NCI-H82 (cell line): ENCODE measurements around the gene TUBB2B.
"Not testable (repeated sequence)": the region's sequence is repeated elsewhere in the genome, so short reads cannot be mapped to it uniquely, and the experiment has no call there.

Experiments used
- DNase-seq: peaks from one replicate; lab custom pipeline; 2025; lab: John Stamatoyannopoulos, UW

The TUBB2B gene

DNA sequence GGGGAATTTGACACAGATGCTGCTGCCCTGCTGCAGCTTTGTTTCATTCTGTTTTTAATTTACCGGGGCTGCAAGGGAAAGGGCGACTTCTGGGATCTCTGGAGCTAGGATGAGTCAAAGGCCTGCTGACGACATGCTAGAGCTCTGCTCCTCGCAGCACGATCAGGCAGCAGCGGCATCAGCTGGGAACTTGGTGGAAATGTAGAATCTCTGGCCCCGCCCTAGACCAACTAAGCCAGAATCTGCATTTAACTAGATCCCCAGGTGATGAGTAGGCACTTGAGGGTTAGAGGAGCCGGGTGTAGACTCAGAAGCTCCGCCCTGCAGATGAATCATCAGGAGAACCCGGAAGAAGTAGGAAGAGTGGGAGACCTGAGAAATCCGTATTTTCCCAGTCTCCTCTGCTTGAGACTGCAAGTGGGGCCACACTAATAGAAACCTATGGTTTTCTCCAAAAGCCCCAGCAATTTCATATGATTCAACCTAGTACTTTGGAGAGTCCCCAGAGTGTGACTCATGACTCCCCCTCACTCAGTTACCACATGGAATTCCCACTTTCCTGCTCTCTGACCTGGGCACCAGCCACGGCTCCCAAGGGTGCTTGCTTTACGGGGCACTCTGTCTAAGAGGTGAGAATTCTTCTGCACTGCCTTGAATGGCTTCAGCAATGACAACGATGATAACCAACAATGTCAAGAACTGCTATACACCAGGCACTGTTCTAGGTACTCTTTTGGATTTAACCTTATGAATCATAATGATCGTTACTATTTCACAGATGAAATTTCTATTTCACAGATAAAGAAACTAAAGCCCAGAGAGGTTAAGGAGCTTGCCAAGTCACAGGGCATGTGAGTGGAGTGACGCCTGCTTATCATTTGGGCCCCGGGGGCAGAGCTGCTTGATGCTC is 18.1 kb downstream of the TUBB2B start:
- peak; percentile 93 for DNase-seq

DNA sequence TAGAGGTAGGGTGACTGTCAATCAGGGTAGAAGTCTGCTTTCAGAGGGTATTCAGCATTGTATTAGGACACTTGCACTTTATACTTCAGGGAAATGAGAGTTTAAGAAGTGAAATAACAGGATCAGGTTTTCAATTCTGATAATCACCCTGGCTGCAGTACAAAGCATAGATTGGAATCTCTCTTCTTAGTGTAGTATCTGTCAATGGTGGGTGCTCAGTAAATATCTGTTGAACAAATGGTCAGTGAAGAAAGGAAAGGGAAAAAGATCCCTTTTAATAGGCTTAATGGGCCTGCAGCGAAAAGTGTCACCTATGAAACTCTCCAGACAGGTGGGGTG is 18.7 kb downstream of the TUBB2B start:
- DNase-seq, result no peak

- DNase-seq, result peak; percentile 55
Observed at GRCh38 chr6:3208098-3208774, 19.2 kb downstream of the TUBB2B start.

GRCh38 chr6:3206339-3207015 is 21.0 kb downstream of the TUBB2B start:
- DNase-seq, result peak; percentile 27

DNA sequence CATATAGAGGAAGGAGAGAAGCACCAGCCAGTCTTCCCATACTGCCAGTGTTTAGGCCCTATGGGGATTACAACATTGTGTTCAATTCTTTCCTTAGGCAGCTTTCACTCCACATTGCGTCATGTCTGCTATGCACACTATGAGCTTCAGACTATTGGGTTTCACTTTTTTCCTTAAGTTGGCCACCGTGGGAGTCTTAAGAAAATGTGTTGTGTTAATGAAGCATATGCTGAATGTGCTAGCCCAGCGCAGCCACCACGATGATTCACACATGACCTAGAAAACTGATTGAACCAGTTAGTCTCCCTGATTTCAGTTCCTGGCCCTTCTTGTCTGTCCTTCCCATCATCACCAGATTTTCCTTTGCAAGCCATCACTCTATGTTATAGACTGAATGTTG is 21.5 kb downstream of the TUBB2B start:
- no peak for DNase-seq

GRCh38 chr6:3204921-3205320 is 22.5 kb downstream of the TUBB2B start:
- no peak for DNase-seq

DNA sequence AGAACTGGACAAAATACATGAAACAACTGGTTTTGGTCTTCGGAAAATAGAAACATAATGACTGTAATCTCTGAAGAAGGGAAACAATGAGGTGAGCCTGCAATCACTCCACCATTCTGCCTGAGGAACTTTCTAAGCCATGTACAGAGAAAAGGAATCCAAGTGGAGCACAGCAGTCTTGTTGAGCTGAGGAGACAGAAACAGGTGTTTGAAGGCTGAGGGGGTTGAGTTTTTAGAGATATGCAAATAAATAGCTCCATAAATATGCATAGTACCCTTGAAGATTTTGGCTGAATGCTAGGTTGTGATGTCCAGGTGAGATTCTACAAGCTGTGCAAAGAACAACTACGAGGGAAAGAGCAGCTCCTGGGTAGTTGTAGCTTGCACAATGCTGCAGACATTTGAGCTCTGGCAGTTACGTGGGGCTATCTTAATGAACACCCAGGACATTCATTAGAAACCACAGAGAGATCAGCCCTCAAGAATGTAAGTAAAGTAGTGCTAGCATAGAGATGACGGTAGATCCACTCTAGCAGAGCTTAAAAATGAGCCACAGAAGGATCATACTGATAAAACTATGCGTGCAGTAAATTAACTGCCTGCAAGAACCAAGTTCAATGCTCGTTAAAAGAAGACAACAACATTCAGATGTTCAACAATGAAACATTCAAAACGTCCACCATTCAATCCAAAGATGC is 24.3 kb downstream of the TUBB2B start:
- DNase-seq, result no peak

DNA sequence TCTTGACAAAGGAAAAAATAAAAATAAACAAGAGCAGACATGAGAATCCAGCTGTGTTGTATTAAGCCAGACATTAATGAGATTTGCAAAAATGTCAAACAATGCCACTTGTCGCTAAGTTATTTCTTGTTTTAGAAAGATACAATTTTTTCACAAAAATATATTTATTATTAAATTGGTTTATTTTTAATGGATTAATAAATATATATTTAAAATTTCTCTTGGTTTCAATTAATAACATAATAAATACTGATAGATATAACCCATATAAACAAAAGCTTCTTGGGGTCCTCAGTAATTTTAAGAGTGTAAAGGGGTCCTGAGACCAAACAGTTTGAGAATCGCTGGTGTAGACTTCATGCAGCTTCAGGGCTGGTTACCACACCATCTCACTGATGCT is 26.1 kb downstream of the TUBB2B start:
- no peak for DNase-seq

DNA sequence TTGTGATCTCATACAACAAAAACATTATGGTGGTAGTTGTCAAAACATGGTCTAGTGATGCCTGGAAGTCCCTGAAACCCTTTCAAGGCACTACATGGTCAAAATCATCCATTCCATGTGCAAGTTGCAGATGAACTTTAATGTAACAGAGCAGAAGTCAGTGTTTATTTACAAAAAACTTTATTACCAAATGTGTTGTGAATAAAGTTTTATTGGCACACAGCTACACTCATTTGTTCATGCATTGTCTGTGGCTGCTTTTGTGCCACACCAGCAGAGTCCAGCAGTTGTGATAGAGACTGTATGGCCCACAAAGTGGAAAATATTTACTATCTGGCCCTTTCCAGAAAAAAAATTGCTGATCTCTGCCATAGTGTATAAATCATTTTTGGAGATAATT is 26.8 kb downstream of the TUBB2B start:
- no peak for DNase-seq

DNA sequence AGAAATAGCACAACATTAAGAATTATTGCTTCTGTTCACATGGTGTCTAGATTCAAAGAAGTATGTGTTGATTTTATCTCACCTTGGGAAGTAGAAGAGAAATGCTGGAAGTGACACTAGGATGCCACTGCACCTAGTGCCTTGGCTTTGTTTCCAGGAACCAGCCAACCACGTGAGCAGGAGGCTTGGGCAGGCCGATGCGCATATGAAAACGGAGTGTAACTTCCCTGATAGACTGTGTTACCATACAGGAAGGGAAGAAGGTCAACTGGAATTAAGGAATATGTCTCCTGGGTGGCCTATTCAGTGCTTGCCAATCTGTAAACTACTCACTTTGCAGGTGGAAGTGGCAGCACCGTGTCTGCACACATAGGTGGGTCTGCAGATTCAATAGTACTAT is 28.1 kb downstream of the TUBB2B start:
- no peak for DNase-seq

- not testable (repeated sequence) for DNase-seq
Observed at GRCh38 chr6:3197734-3198133, 29.7 kb downstream of the TUBB2B start.

- DNase-seq, result no peak
Observed at GRCh38 chr6:3196770-3197169, 30.7 kb downstream of the TUBB2B start.

GRCh38 chr6:3195695-3196497 is 31.6 kb downstream of the TUBB2B start:
- DNase-seq, result peak; percentile 94

GRCh38 chr6:3195420-3195694 is 32.1 kb downstream of the TUBB2B start:
- no peak for DNase-seq

GRCh38 chr6:3194535-3195419 is 32.7 kb downstream of the TUBB2B start:
- no peak for DNase-seq

DNA sequence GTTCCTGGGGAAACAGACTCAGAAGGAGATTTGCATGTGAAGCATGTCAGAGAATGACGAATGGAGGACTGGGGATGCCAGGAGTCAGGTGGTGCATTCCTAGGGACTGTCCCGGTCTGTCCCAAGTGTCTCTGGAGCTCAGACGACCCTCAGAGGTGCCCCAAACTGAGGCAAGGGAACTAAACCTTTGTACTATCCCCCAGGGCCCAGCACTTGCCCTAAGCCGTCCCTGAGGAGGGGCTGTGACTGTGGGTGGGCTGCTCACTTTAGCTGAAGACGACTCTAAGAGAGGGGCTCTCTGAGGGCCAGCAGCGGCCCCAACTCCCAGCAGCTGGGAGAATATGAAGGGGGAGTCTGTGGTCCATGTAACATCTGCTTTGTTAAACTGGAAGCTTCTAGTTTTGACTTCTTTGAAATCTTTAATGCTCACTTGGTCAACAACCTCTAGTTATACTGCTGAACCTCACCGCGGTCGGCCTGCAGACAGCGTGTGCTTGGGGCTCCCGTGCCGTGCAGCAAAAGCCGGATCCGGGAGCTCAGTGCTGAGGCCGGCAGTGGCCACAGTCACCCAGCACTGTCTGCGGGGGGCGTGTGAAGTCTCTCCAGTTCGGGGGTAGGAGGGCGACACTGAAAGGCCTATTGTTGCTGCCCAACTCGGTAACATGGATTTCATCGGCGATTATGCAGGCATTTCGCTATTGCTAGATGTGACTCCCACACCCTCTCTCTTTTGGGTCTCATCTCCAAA is 34.2 kb downstream of the TUBB2B start:
- DNase-seq, result no peak

- no peak for DNase-seq
Observed at GRCh38 chr6:3190779-3191178, 36.7 kb downstream of the TUBB2B start.

DNA sequence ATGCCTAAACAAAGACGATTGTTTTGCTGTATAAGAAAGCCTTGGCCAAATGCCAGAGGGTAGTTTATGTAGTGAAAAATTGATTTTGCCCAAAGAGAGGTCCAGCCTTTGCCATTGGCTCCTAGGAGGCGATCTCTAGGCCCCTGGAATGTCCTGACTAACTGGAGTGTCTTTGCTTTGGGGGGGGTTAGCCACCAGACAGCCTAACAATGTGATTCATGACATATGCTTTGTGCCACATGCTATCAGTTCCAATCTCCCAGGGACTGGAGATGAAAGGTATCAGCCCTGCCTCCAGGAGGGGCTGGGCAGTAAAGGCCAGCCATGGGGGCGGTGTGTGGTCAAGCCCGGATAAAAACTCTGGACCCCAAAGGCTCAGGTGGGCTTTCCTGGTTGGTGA is 37.4 kb downstream of the TUBB2B start:
- DNase-seq, result no peak

DNA sequence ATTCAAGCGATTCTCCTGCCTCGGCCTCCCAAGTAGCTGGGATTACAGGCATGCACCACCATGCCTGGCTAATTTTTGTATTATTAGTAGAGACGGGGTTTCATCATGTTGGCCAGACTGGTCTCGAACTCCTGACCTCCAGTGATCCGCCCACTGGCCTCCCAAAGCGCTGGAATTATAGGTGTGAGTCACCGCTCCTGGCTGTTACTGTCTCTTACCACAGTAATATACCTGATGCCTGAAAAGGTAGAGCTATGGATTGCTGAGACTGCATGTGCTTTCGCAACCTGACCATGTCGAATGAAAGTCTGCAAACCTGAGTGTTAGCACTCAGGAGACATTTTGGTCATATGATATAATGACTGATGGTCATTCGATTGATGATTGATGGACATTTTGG is 38.3 kb downstream of the TUBB2B start:
- not testable (repeated sequence) for DNase-seq

- no peak for DNase-seq
Observed at GRCh38 chr6:3188262-3188661, 39.2 kb downstream of the TUBB2B start.
